ENCODE measurements around the gene UGT1A6.

DNA sequence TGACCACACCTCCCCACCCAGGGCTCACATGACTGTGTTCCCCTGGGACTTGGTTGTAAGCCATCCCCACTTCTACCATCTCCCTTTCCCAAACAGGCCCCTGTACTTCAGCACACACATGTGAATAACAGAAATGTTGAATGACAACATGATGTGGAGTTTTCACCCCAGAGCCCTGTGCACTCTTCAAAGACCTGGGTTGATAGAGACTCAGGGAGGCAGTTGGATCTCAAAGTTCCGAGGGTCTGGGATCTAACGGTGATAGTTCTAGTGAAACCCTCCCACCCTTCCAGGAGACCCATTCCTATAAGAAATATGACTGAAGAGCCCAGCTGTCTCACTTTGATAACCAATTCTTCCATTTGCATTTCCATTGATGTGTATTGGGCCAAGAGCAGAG, 85.3 kb downstream of the UGT1A6 start, which contains the start of gene MROH2A:
- no peak for TF ChIP-seq POLR2A (IDR thresholded peaks at IDR 0.05)
- TF ChIP-seq, protein P1, sequence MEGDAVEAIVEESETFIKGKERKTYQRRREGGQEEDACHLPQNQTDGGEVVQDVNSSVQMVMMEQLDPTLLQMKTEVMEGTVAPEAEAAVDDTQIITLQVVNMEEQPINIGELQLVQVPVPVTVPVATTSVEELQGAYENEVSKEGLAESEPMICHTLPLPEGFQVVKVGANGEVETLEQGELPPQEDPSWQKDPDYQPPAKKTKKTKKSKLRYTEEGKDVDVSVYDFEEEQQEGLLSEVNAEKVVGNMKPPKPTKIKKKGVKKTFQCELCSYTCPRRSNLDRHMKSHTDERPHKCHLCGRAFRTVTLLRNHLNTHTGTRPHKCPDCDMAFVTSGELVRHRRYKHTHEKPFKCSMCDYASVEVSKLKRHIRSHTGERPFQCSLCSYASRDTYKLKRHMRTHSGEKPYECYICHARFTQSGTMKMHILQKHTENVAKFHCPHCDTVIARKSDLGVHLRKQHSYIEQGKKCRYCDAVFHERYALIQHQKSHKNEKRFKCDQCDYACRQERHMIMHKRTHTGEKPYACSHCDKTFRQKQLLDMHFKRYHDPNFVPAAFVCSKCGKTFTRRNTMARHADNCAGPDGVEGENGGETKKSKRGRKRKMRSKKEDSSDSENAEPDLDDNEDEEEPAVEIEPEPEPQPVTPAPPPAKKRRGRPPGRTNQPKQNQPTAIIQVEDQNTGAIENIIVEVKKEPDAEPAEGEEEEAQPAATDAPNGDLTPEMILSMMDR (IDR thresholded peaks at IDR 0.05) = no peak

All from right lobe of liver (tissue), 4 donors.